ENCODE data around the gene NSUN3.
"Not testable (repeated sequence)": the region's sequence is repeated elsewhere in the genome, so short reads cannot be mapped to it uniquely, and the experiment has no call there.

Gene NSUN3

DNA sequence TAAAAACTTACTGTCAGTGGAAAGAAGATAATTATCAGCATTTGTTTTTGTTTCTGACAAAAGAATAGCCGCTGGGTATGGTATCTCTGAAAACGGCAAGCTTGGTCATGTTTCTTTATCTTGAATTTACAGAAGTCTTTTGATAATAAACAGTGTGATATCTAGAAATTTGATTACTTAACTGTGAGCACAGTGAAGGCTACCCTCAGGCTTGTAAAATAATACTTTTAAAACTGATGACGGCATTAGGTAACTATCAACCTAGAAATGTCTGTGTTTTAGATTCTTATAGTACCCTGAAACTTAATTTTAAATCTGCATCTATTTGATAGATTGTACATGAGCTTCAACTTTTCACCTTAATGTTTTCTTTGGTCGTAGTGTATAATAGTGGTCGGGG is 43.4 kb downstream of the NSUN3 start:
- no peak for DNase-seq (ENCODE audit: insufficient read length)
- no peak for TF ChIP-seq POLR2A (IDR thresholded peaks at IDR 0.05; ENCODE audit: low read depth, low read length)
- no peak for TF ChIP-seq TAF1 (IDR thresholded peaks at IDR 0.05; ENCODE audit: borderline replicate concordance, low read depth, low read length)
- TF ChIP-seq POLR2AphosphoS5 (IDR thresholded peaks at IDR 0.05; ENCODE audit: low read depth, low read length): no peak
- no peak for FAIRE-seq

DNA sequence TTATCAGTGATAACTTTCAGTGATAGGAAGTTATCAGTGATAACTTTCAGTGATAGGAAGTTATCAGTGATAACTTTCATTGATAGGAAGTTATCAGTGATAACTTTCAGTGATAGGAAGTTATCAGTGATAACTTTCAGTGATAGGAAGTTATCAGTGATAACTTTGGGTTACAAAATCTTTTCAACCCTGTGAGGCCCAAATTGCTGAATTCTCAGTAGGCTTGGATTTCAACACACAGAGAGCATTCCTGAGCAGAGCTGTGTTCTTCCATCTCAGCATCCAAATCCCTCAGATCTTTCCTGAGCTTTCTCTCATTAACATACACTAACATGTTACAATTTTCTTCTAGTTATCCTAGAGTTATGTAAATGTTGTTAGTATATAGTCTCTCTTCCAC is 47.4 kb downstream of the NSUN3 start:
- not testable (repeated sequence) for FAIRE-seq; DNase-seq (ENCODE audit: insufficient read length)

DNA sequence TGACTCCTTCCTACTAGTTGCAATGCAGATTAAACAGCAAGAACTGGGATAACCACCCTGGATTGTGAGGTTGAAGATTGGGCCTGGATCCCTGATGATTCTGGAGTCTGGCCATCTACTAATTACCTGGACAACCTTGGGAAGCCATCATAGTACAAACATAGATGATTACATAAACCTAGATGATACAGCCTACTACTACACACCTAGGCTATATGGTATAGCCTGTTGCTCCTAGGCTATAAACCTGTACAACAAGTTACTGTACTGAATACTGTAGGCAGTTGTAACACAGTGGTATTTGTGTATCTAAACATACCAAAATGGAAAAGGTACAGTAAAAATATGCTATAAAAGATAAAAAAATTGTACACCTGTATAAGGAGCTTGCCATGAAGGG is 48.0 kb downstream of the NSUN3 start:
- no peak for FAIRE-seq
- TF ChIP-seq POLR2A (IDR thresholded peaks at IDR 0.05; ENCODE audit: low read depth, low read length): no peak
- TF ChIP-seq TAF1 (IDR thresholded peaks at IDR 0.05; ENCODE audit: borderline replicate concordance, low read depth, low read length): no peak
- TF ChIP-seq POLR2AphosphoS5 (IDR thresholded peaks at IDR 0.05; ENCODE audit: low read depth, low read length): no peak
- no peak for DNase-seq (ENCODE audit: insufficient read length)

DNA sequence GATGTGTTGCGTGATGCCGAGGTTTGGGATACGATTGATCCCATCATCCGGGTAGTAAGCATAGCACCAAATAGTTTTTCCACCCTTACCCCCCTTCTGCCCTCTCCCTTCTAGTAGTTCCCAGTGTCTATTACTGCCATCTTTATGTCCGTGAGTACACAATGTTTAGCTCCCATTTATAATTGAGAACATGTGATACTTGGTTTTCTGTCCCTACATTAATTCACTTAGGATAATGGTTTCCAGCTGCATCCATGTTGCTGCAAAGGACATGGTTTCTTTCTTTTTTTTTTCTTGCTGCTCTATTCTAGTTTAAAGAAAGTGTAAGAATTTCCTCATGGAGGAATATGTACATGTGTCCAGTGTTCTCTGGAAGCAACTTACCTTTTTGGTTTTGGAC is 51.8 kb downstream of the NSUN3 start:
- DNase-seq (ENCODE audit: insufficient read length): no peak
- no peak for FAIRE-seq
- TF ChIP-seq TAF1 (IDR thresholded peaks at IDR 0.05; ENCODE audit: borderline replicate concordance, low read depth, low read length) (no peak), POLR2AphosphoS5 (IDR thresholded peaks at IDR 0.05; ENCODE audit: low read depth, low read length) (no peak), POLR2A (IDR thresholded peaks at IDR 0.05; ENCODE audit: low read depth, low read length) (no peak)

DNA sequence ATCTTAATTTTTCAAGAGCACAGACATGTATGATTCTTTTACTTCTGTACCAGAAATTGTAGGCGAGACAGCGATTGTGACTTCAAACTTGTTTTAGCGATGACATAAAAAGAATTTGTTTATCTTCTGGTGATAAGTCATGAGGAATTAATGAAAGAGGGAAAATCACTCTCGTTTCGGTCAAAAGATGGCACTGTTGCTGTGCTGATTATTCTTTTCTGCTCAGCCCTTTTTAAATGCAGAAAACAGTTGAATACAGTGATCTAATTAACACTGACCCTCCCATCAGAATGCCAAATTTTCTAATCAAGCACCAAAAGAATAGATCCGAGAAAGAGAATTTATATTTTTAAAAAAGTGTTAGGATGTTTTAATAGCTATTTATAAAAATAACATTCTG is 52.6 kb downstream of the NSUN3 start:
- FAIRE-seq: no peak

DNA sequence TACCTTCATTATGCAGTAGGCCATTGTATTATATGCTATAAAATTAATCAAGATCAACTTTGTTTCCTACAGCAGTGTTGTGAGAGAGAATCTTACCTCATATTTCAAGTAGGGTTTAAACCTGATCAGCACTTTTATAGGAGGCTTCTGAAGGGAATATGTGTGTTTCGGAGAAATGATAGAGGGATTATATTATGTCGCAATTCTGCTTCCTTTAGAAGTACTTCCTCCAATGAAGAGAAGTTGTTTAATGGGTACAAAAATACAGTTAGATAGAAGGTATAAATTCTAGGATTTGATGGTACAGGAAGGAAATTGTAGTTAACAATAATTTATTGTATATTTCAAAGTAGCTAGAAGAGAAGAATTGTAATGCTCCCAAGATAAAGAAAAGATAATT is 54.9 kb downstream of the NSUN3 start:
- FAIRE-seq: no peak
- TF ChIP-seq POLR2A (IDR thresholded peaks at IDR 0.05; ENCODE audit: low read depth, low read length) (no peak), TAF1 (IDR thresholded peaks at IDR 0.05; ENCODE audit: borderline replicate concordance, low read depth, low read length) (no peak), POLR2AphosphoS5 (IDR thresholded peaks at IDR 0.05; ENCODE audit: low read depth, low read length) (no peak)

More for the DNA sequence above, 52.6 kb downstream of the NSUN3 start:
- TF ChIP-seq POLR2A (IDR thresholded peaks at IDR 0.05; ENCODE audit: low read depth, low read length) (no peak), TAF1 (IDR thresholded peaks at IDR 0.05; ENCODE audit: borderline replicate concordance, low read depth, low read length) (no peak), POLR2AphosphoS5 (IDR thresholded peaks at IDR 0.05; ENCODE audit: low read depth, low read length) (no peak)
- DNase-seq (ENCODE audit: insufficient read length): no peak

DNA sequence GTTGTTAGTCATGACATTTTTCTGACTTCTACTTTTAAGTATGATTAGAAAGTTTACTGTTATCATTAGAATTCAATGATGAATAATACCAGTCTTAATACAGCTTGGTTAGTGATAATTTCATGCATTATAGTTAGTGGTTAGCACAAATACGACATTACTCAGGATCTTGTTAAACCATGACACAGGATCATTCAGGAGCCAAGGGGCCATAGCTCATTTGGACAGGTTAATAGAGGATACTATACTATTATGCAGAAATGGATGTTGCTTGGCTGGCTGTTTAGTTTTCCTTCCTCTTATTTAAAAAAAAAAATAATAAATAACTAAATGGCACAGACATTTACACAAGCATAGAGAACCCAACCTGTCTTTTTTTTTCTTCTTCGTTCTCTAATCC is 55.5 kb downstream of the NSUN3 start:
- FAIRE-seq (no peak), DNase-seq (ENCODE audit: insufficient read length) (no peak)
- TF ChIP-seq TAF1 (IDR thresholded peaks at IDR 0.05; ENCODE audit: borderline replicate concordance, low read depth, low read length) (no peak), POLR2AphosphoS5 (IDR thresholded peaks at IDR 0.05; ENCODE audit: low read depth, low read length) (no peak), POLR2A (IDR thresholded peaks at IDR 0.05; ENCODE audit: low read depth, low read length) (no peak)

More for the DNA sequence above, 54.9 kb downstream of the NSUN3 start:
- no peak for DNase-seq (ENCODE audit: insufficient read length)

DNA sequence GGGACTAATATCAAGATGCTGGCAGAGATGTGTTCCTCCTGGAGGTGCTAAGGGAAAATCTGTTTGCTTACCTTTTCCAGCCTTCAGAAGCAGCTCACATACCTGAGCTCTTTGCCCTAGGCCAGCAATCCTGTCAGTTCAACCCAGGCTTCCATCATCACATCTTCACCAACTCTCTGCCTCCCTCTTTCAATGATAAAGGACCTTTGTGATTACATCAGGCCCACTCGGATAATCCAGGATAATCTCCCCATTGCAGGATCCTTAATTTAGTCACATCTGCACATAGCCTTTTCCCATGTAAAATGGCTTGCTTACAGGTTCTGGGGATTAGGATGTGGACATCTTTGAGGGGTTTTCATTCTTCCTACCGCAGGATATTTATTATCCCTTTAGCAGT is 58.3 kb downstream of the NSUN3 start:
- TF ChIP-seq TAF1 (IDR thresholded peaks at IDR 0.05; ENCODE audit: borderline replicate concordance, low read depth, low read length) (no peak), POLR2A (IDR thresholded peaks at IDR 0.05; ENCODE audit: low read depth, low read length) (no peak), POLR2AphosphoS5 (IDR thresholded peaks at IDR 0.05; ENCODE audit: low read depth, low read length) (no peak)
- no peak for DNase-seq (ENCODE audit: insufficient read length)
- no peak for FAIRE-seq

DNA sequence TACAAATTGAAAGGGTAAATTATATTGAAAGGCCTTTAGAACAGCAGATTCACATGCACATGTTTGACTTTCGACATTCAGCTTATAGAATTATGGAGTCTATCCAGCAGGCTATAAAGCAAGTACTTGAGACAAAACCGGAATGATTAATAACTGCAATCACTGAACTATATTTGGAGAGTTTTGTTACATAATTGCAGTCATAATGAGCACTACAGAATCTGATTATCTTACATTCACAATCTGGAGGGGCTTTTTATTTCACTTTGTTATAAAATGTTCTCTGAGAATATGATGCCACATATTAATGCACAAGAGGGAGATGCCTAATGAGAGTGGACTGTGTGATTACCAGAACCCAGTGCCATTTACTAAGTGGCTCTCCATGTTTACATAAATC is 64.3 kb downstream of the NSUN3 start:
- DNase-seq (ENCODE audit: insufficient read length) (no peak), FAIRE-seq (peak; percentile 54)
- TF ChIP-seq POLR2A (IDR thresholded peaks at IDR 0.05; ENCODE audit: low read depth, low read length) (no peak), POLR2AphosphoS5 (IDR thresholded peaks at IDR 0.05; ENCODE audit: low read depth, low read length) (no peak), TAF1 (IDR thresholded peaks at IDR 0.05; ENCODE audit: borderline replicate concordance, low read depth, low read length) (no peak)

DNA sequence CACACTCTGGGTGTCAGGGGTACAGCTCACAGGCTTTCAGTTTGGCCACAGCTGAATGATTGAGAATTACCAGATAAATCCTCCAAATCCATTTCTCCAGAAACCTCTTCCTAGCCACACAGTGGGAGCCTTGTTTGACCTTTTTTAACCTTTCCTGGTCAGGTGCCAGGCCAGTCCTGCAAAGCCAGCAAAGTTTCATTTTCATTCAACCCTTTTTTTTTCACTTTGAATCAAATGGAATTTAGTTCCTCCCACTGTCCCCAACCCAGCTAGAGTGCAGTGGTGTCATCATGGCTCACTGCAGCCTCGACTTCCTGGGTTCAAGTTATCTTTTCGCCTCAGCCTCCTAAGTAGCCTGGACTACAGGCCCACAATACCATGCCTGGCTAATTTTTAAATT is 67.8 kb downstream of the NSUN3 start:
- DNase-seq (ENCODE audit: insufficient read length) (no peak), FAIRE-seq (peak; percentile 30)
- TF ChIP-seq POLR2A (IDR thresholded peaks at IDR 0.05; ENCODE audit: low read depth, low read length): no peak
- no peak for TF ChIP-seq POLR2AphosphoS5 (IDR thresholded peaks at IDR 0.05; ENCODE audit: low read depth, low read length)
- no peak for TF ChIP-seq TAF1 (IDR thresholded peaks at IDR 0.05; ENCODE audit: borderline replicate concordance, low read depth, low read length)

DNA sequence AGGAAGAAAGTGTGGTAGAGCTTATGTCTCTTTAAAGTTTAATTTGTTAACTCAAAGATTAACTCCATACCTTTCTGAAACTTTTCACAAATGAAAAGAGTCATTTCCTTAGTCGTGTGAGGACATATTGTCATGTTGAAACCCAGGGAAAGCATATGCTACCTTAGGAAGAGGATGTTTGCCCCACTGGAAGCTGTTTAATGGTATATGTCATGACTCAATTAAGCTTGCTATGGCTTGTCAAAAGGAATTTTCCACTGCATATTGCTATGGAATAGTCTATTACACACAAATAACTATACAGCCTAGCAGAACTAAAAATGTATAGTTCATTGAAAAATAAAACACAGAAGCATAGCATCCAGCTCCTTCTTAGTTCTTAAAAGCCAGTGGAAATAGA is 69.9 kb downstream of the NSUN3 start:
- TF ChIP-seq POLR2AphosphoS5 (IDR thresholded peaks at IDR 0.05; ENCODE audit: low read depth, low read length) (no peak), TAF1 (IDR thresholded peaks at IDR 0.05; ENCODE audit: borderline replicate concordance, low read depth, low read length) (no peak), POLR2A (IDR thresholded peaks at IDR 0.05; ENCODE audit: low read depth, low read length) (no peak)
- FAIRE-seq (peak; percentile 27), DNase-seq (ENCODE audit: insufficient read length) (no peak)

DNA sequence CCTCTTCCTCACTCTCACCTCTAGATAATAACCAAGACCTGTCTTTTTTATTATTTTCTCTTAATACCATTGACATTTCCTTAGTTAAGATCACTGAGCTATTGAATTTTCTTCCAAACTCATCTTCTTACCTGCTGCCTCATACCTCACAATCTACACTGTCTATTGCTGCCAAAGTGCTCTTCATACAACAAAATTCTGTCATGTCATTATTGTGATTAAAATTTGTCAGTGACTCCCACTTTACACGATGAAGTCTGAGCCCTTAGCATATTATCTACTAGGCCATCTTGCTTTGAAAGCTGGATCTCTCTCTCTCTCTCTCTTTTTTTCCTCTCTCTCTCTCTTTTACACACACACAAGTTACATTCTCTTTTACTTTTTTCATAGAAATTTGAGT is 73.3 kb downstream of the NSUN3 start:
- no peak for FAIRE-seq
- DNase-seq (ENCODE audit: insufficient read length): no peak
- no peak for TF ChIP-seq POLR2A (IDR thresholded peaks at IDR 0.05; ENCODE audit: low read depth, low read length)
- TF ChIP-seq POLR2AphosphoS5 (IDR thresholded peaks at IDR 0.05; ENCODE audit: low read depth, low read length): no peak
- no peak for TF ChIP-seq TAF1 (IDR thresholded peaks at IDR 0.05; ENCODE audit: borderline replicate concordance, low read depth, low read length)

DNA sequence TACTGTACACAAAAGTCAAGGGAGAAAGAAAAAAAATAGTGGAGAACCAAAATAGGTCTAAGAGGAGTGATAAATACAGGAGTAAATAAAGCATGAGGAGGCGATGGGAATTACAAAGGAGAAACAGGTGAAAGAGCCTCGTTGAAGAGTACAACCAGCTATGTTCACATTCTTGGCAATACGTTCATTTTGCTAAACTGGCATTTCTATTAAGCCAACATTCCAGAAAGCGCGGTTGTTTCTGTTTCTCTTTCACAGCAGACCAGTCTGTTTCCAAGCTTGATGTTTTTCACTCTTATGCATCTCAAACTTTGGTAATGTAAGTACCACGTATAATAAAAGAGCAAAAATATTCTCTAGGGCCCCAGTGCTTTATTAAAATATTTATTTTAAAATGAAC is 74.5 kb downstream of the NSUN3 start:
- DNase-seq (ENCODE audit: insufficient read length): no peak
- TF ChIP-seq POLR2A (IDR thresholded peaks at IDR 0.05; ENCODE audit: low read depth, low read length): no peak
- TF ChIP-seq TAF1 (IDR thresholded peaks at IDR 0.05; ENCODE audit: borderline replicate concordance, low read depth, low read length): no peak
- no peak for TF ChIP-seq POLR2AphosphoS5 (IDR thresholded peaks at IDR 0.05; ENCODE audit: low read depth, low read length)
- no peak for FAIRE-seq
